Measurements from ENCODE around the gene HSD17B2.

DNA sequence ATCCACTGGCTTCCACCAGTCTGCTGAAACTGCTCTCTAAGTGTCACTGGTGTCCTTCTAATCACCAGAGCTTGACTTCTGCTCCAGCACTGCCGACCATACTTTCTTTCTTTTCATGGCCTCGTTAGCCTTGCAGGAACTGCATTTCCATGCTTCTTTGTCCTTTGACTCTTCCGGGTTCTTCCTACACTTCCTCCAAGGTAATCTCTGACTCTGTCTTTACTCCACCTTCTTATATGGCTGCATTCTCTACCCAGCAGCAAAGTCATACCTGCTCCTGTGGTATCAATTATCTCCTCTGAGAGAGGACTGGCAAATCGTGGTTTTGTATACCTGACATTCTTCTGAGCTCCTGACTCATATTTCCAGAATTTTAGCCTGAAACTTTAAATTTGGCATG lies 6.5 kb downstream of the HSD17B2 start:
- TF ChIP-seq, protein P1, sequence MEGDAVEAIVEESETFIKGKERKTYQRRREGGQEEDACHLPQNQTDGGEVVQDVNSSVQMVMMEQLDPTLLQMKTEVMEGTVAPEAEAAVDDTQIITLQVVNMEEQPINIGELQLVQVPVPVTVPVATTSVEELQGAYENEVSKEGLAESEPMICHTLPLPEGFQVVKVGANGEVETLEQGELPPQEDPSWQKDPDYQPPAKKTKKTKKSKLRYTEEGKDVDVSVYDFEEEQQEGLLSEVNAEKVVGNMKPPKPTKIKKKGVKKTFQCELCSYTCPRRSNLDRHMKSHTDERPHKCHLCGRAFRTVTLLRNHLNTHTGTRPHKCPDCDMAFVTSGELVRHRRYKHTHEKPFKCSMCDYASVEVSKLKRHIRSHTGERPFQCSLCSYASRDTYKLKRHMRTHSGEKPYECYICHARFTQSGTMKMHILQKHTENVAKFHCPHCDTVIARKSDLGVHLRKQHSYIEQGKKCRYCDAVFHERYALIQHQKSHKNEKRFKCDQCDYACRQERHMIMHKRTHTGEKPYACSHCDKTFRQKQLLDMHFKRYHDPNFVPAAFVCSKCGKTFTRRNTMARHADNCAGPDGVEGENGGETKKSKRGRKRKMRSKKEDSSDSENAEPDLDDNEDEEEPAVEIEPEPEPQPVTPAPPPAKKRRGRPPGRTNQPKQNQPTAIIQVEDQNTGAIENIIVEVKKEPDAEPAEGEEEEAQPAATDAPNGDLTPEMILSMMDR (IDR thresholded peaks at IDR 0.05; ENCODE audit: insufficient read depth, low read length) = no peak
- TF ChIP-seq POLR2AphosphoS5 (IDR thresholded peaks at IDR 0.05; ENCODE audit: low read depth) = no peak
